Fibroblast of skin of scalp (primary cell): ENCODE data around the gene MYOZ3.

Experiments
- DNase-seq: peaks from one replicate; pipeline ENCODE4 v3.0.0-alpha.2; 2013

The MYOZ3 gene

DNA sequence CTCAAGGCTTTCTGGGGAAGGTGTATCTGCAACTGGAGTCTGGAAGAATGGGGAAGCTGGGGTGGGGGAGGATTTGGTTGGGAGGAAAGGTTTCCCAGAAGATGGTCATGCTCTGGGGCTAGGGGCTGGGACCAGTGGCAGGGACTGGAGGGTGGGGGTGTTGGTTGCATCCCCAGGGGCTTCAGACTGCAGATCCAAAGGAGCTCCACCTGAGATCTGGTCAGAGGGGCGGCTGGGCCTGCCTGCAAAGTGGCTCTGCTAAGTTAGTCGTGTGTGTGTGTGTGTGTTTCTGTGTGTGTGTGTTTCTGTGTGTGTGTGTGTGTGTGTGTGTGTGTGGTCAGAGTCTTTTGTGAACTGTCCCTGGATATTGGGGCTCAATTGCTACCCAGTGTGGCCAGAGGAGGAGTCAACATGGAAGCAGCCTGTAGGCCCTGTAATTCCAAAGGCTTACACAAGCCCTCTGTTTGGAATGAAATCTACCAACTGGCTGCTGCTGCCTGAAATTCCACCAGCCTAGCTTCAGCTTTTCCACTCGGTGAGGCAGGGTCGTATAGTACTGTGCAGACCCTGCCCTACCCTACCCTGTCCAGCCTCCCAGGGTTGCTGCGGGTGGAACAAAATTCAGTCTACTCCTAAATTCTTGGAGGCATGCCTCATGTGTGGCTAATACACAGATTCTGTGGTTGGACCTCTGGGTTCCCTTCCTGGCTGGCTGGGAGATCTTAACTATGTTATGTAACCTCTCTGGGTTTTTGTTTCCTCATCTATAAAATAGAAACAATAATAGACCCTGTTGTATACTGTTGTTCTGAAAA lies 33.1 kb upstream of the MYOZ3 start:
- DNase-seq: peak; percentile 50

DNA sequence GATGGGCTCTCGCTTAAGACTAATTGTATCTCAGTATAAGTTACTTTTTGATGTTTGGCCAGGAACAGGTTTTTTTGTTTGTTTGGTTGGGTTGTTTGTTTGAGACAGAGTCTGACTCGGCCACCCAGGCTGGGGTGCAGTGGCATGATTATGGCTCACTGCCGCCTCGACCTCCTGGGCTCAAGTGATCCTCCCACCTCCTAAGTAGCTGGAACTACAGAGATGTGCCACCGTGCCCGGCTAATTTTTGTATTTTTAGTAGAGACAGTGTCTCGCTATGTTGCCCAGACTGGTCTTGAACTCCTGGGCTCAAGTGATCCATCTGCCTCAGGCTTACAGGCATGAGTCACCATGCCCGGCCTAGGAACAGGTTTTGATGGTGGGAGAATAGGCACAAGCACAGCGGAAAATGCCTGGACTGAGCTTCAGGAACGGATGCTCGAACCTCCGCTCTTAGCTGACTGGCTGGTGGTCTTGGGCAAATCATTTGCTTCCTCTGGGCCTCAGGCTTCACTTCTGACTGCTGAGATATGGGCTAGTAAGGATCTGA lies 32.0 kb upstream of the MYOZ3 start:
- no peak for DNase-seq

DNA sequence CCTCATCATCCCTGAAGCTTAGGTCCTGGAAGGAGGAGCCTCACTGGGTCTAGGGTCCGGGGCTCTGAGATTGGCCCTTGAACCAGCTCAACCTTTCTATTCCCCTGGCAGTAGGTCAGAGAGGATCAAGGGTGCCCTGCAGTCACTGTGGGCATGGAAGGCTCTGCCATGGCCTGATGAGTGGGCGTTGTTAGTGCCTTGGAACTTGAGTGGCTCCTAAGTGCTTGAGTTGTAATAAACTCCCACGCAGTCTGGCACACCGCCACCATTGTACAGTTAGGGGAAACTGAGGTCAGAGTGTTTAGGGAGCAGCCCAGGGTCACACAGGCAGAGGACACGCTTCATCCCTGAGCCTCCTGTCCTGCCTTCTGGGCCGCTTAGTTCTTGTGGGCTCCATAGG lies 31.0 kb upstream of the MYOZ3 start:
- no peak for DNase-seq

- DNase-seq: no peak
Measured at GRCh38 chr5:150630461-150631325, 30.4 kb upstream of the MYOZ3 start.

- no peak for DNase-seq
Measured at GRCh38 chr5:150631326-150631701, 29.7 kb upstream of the MYOZ3 start.

- DNase-seq: peak; percentile 35
Measured at GRCh38 chr5:150632305-150633160, 28.5 kb upstream of the MYOZ3 start.

DNA sequence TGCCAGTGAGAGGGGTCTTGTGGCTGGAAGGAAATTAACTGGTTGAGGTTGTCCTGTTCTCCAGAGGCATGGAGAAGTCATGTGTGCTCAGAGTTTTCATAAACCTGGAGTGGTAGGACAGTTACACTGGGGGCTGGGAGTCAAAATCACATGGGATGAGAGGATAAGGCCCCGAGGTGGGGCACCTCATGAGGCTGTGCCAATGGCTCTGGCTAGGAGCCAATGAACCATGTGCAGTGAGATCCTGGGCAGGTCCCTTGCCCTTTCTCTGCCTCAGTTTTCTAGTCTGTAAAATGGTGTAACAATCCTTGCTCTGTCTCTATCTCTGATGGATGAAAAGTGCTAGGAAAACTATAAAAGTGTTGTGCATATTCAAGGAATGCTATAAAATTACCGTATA lies 27.6 kb upstream of the MYOZ3 start:
- no peak for DNase-seq

DNA sequence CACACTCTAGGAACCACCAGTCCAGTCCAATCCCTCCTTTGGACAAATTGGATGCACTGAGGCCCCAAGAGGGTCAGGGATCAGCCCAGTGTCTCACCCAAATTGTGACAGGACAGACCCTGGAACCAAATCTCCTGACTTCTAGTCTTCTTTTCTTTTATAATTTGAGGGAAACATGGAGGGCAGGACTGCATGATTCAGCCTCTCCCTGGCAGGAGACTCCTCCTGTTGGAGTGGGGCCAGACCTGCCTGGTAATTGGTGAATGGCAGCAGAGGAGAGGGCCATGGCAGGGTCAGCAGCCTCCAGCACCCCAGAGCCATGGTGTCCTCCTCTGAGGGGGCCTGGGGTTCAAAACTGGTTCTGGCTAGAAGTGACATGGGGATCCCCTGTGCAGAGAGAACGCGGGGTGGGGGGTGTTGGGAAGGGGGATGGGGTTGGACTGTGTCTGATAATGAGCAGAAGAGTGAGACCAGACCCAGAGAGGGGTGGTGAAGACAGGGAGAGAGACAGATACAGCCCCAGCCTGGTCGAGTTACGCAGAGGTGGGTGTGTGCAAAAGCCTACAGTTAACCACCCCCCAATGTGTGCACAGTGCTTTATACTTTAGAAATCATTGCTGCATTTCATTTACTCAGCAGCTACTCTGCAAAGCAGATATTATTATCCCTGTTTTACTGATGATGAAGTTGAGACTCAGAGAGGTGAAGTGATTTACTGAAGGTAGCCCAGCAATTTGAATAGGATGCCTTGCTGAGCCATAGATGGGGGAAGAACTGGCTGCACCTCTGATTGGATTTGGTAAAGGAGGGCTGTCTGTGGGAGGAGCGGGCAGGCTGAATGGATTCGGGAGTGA lies 24.4 kb upstream of the MYOZ3 start:
- peak; percentile 69 for DNase-seq

DNA sequence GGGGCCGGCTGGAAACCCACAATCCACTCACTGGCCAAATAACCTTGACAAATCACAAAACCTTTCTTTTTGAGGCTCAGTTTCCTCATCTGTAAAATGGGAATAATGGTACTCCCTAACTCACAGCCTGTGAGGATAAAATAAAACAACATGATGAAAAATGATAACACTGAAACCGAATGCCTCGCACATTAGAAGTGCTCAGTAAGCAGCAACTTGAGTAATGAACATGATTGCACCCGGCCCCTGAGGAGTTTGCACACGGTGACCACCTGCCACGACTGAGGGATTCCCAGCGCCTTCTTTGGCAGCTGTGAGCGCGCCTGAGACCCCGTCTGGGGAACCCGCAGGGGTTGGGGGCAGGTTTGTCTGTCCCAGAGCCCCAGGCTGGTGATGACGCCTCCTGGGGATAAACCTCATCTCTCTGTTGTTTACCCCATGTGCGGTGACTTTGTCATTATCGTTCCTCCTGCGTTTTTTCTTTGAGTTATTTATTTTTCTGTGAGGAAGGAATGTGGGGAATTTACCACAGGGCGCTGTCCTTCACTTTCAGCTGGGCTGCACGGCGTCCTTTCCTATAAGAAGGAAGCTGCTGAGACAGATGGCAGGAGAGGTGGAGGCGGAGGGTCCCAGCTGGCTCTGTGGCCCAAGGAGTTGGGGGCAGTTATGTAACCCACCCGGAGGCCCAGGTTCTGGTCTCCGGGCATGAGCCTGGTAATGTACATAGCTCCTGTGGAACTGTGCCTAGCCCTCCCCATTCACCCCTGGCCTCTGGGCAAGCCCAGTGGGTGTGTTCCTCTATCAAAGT lies 23.6 kb upstream of the MYOZ3 start:
- peak; percentile 89 for DNase-seq

GRCh38 chr5:150638053-150638444 lies 23.0 kb upstream of the MYOZ3 start:
- no peak for DNase-seq

GRCh38 chr5:150638488-150639376 lies 22.3 kb upstream of the MYOZ3 start:
- no peak for DNase-seq

DNA sequence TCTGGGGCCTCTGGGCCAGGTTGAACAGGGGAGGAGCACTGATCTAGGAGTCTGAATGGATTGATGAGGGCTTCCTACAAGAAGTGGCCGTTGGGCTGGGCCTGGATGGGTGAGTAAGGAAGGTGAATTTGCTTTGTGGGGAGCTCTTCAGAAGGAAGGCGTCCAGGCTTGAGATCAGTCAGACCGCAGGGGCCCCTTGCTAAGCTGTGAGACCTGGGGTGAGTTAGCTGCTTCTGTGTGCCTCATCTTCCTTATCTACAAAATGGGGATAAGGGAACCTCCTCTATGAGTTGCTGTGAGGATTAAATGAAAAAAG lies 21.7 kb upstream of the MYOZ3 start:
- no peak for DNase-seq

DNA sequence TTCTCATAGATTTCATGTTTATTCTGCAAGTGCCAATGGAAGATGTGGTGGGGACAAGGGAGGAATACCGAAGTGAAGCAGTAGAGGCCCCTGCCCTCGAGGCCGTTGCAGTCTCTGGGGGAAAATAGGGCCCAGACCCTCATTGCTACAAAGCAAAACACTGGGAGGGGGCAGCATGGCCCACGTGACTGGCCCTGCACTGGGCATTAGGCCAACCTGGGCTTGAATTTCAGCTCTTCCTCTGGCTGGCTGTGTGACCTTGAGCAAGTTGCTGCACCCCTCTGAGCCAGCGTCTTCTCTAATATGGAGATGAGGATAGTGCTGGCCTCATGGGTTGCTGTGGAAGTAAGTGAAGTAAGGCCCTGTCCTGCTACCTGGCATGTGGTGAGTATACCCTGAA lies 21.3 kb upstream of the MYOZ3 start:
- DNase-seq: no peak

GRCh38 chr5:150640311-150641005 lies 20.6 kb upstream of the MYOZ3 start, which contains the start of gene SYNPO:
SYNPO (plus strand) TSS chr5:150640660; CDS start chr5:150648276, 7,616 bp downstream.
- peak; percentile 91 for DNase-seq

GRCh38 chr5:150641006-150641570 lies 20.0 kb upstream of the MYOZ3 start:
- DNase-seq: peak; percentile 83

- no peak for DNase-seq
Measured at GRCh38 chr5:150641824-150642566, 19.1 kb upstream of the MYOZ3 start.

GRCh38 chr5:150642567-150642927 lies 18.5 kb upstream of the MYOZ3 start:
- DNase-seq: peak; percentile 92
